Hepatocyte (in vitro differentiated cells): ENCODE results near the gene CBR3.

Experiments
- CTCF ChIP-seq: fragments of 200-600 bp; sonication (generic); IDR thresholded peaks from 2 replicates; pipeline ENCODE4 v1.5.1; 2016; ENCODE audit warnings: antibody characterized with exemption, mild to moderate bottlenecking; ENCODE audit not compliant: poor library complexity
- EZH2 ChIP-seq: fragments of 200-600 bp; sonication (generic); IDR thresholded peaks from 2 replicates; pipeline ENCODE4 v1.6.1; 2016; ENCODE audit warnings: antibody characterized with exemption, mild to moderate bottlenecking, borderline replicate concordance
- EZH2phosphoT487 ChIP-seq: fragments of 200-600 bp; sonication (generic); IDR thresholded peaks from one replicate; pipeline ENCODE4 v1.6.1; 2018; ENCODE audit warnings: antibody characterized with exemption, mild to moderate bottlenecking, low read depth, moderate library complexity; ENCODE audit not compliant: unreplicated experiment, severe bottlenecking

- TF ChIP-seq CTCF (no peak), EZH2phosphoT487 (no peak), EZH2 (no peak)
These were observed 10.5 kb upstream of the CBR3 start for GRCh38 chr21:36124395-36124794.
